ENCODE data around the gene TPM4. TPM values are rescaled to one million over a fixed set of nuclear protein-coding genes. Genes with fewer than 3 reads are reported as not detected.

Gene TPM4
- total and polyA plus RNA-seq, 2 of the 13 experiments (the other 11 are each of a cell fraction or from before 2014, with no cell fraction given) = 180 to 188 TPM

GRCh38 chr19:16111160-16111908, 35.0 kb downstream of the TPM4 start, which contains the start of gene RAB8A (continued):
- no peak for TF ChIP-seq PRDM4 (CRISPR knock-in tag; IDR thresholded peaks at IDR 0.05; ENCODE audit: borderline replicate concordance)
- TF ChIP-seq, protein P1, sequence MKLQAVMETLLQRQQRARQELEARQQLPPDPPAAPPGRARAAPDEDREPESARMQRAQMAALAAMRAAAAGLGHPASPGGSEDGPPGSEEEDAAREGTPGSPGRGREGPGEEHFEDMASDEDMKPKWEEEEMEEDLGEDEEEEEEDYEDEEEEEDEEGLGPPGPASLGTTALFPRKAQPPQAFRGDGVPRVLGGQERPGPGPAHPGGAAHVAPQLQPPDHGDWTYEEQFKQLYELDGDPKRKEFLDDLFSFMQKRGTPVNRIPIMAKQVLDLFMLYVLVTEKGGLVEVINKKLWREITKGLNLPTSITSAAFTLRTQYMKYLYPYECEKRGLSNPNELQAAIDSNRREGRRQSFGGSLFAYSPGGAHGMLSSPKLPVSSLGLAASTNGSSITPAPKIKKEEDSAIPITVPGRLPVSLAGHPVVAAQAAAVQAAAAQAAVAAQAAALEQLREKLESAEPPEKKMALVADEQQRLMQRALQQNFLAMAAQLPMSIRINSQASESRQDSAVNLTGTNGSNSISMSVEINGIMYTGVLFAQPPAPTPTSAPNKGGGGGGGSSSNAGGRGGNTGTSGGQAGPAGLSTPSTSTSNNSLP (IDR thresholded peaks at IDR 0.05; ENCODE audit: low read depth, low read length) = no peak; the same call in 1 of the 2 replicates
- TF ChIP-seq ZKSCAN1 (IDR thresholded peaks at IDR 0.05; ENCODE audit: low read length) = no peak
- peak; percentile 64; the same call in 1 of the 2 replicates for TF ChIP-seq GMEB2 (CRISPR knock-in tag; IDR thresholded peaks at IDR 0.05; ENCODE audit: low read depth)
- TF ChIP-seq ZSCAN30 (CRISPR knock-in tag; IDR thresholded peaks at IDR 0.05) = no peak
- TF ChIP-seq MAFK (conservative IDR thresholded peaks at IDR 0.05 in 1 of 2, IDR thresholded peaks at IDR 0.05 in 1 of 2; ENCODE audit: low read length in 2 of 2) = no peak
- TF ChIP-seq ZNF556 (CRISPR knock-in tag; IDR thresholded peaks at IDR 0.05; ENCODE audit: borderline replicate concordance) = no peak
- no peak for TF ChIP-seq ZNF484 (CRISPR knock-in tag; IDR thresholded peaks at IDR 0.05; ENCODE audit: borderline replicate concordance, low read depth)
- TF ChIP-seq ZNF7 (CRISPR knock-in tag; IDR thresholded peaks at IDR 0.05) = no peak
- TF ChIP-seq ZNF777 (CRISPR knock-in tag; IDR thresholded peaks at IDR 0.05) = peak; percentile 69; the same call in 1 of the 2 replicates
- no peak for TF ChIP-seq PAWR (CRISPR knock-in tag; IDR thresholded peaks at IDR 0.05; ENCODE audit: borderline replicate concordance)
- no peak for TF ChIP-seq SOX13 (IDR thresholded peaks at IDR 0.05)
- peak in 1 of 2 experiments; percentile 8; a peak in 1 of 4 replicates for TF ChIP-seq SOX13 (CRISPR knock-in tag; conservative IDR thresholded peaks at IDR 0.05 in 1 of 2, IDR thresholded peaks at IDR 0.05 in 1 of 2)
- no peak for TF ChIP-seq DBP (CRISPR knock-in tag; IDR thresholded peaks at IDR 0.05; ENCODE audit: not compliant biosample characterization)
- TF ChIP-seq ZBTB1 (CRISPR knock-in tag; IDR thresholded peaks at IDR 0.05; ENCODE audit: borderline replicate concordance) = no peak
- no peak for TF ChIP-seq KDM5A (IDR thresholded peaks at IDR 0.05; ENCODE audit: borderline replicate concordance, low read length)
- TF ChIP-seq CHD4 (IDR thresholded peaks at IDR 0.05; ENCODE audit: borderline replicate concordance, low read length) = no peak
- no peak for TF ChIP-seq ZBTB7B (CRISPR knock-in tag; IDR thresholded peaks at IDR 0.05)
- TF ChIP-seq RELA (CRISPR knock-in tag; IDR thresholded peaks at IDR 0.05) = peak; percentile 92; the same call in 1 of the 2 replicates
- TF ChIP-seq MYPOP (CRISPR knock-in tag; IDR thresholded peaks at IDR 0.05) = 0 out of 2 replicates have a peak, but pooled peaks have one; percentile 63
- no peak for TF ChIP-seq RAD51 (IDR thresholded peaks at IDR 0.05; ENCODE audit: borderline replicate concordance)

All from HepG2 (cell line).